Kidney (tissue), 14 donors: ENCODE data around the gene RAB36. TPM values are rescaled to one million over a fixed set of nuclear protein-coding genes. Genes with fewer than 3 reads are reported as not detected.

ENCODE experiments used
- DNase-seq, 5 donors: peaks; one replicate each; pipeline ENCODE4 v3.0.0-alpha.2; 2013 to 2020
- FAIRE-seq: peaks from 2 replicates; lab custom pipeline; 2012; peaks lifted over from hg19 to GRCh38; lab: Jason Lieb, UNC
- H3K27ac ChIP-seq, 2 donors: one replicate each; pipeline ENCODE4 v1.7.0; 2013; ENCODE audit warnings: low read depth in 2 of 2, low read length in 2 of 2, inconsistent platforms in 1 of 2
- H3K27me3 ChIP-seq: one replicate; pipeline ENCODE4 v1.7.1; 2013; ENCODE audit warnings: low read length, inconsistent platforms; ENCODE audit not compliant: control insufficient read depth, insufficient read depth
- H3K36me3 ChIP-seq, 3 donors: one replicate each; pipeline versions ENCODE4 v1.7.0 to v1.7.1; 2013; ENCODE audit warnings: low read length in 3 of 3, control low read depth in 1 of 3, inconsistent platforms in 1 of 3; ENCODE audit not compliant: insufficient read depth in 3 of 3, control insufficient read depth in 2 of 3
- H3K4me1 ChIP-seq, 3 donors: one replicate each; pipeline versions ENCODE4 v1.7.0 to v1.7.1; 2013; ENCODE audit warnings: low read length in 3 of 3, inconsistent platforms in 1 of 3, low read depth in 1 of 3; ENCODE audit not compliant: control insufficient read depth in 2 of 3, insufficient read depth in 2 of 3
- H3K4me3 ChIP-seq, 3 donors: one replicate each; pipeline versions ENCODE4 v1.7.0 to v1.8.1; 2013; ENCODE audit warnings: low read length in 3 of 3, control low read depth in 1 of 3, inconsistent platforms in 1 of 3
- H3K9ac ChIP-seq, 3 donors: one replicate each; pipeline versions ENCODE4 v1.7.0 to v1.7.1; 2013; ENCODE audit warnings: low read length in 3 of 3, control low read depth in 1 of 3, inconsistent platforms in 1 of 3
- H3K9me3 ChIP-seq, 3 donors: one replicate each; pipeline versions ENCODE4 v1.7.0 to v1.7.1; 2013; ENCODE audit warnings: low read length in 3 of 3, control low read depth in 1 of 3, inconsistent platforms in 1 of 3; ENCODE audit not compliant: control insufficient read depth in 2 of 3, insufficient read depth in 1 of 3
- intact Hi-C: fragments of 100-400 bp; cut with DNase I; formaldehyde crosslinking; loops from one replicate; pipeline ENCODE4 v1.11.1; 2022
- polyA plus RNA-seq: library from polyadenylated mRNA; stranded (reverse); fragments of 350-450 nt; fragmentation: Illumina TruSeq; extraction: RNeasy Lipid Tissue Mini Kit (QIAGEN cat#74804); gene quantifications from one replicate; pipeline ENCODE4 v1.2.3, GENCODE V29; 2014; ENCODE audit warnings: low read depth, low replicate concordance; ENCODE audit not compliant: insufficient read depth
- total RNA-seq: library from RNA; stranded (reverse); fragmentation: NEBNext Ultra II Directional; extraction: Animal tissue kit (Norgen Biotek cat#: 25700); gene quantifications from one replicate; pipeline ENCODE4 v1.2.1, GENCODE V29; 2021
- TF ChIP-seq, protein P1 (sequence below): IDR thresholded peaks from 3 replicates; pipeline ENCODE4 v1.5.1; 2012; ENCODE audit warnings: mild to moderate bottlenecking, moderate library complexity, borderline replicate concordance; ENCODE audit not compliant: insufficient read depth; ENCODE audit errors: extremely low read depth
- donor health status: control.
- donor health status: control.
- donor health status: control.
- donor health status: control.
- donor health status: control.
- donor health status: DM: yes; HTN: yes; CAD: no.
- donor health status: Normal renal cell carcinoma (clear cell type).

Gene RAB36
- total and polyA plus RNA-seq, 2 donors from 2014 or later = 9.7 to 30.5 TPM

DNA sequence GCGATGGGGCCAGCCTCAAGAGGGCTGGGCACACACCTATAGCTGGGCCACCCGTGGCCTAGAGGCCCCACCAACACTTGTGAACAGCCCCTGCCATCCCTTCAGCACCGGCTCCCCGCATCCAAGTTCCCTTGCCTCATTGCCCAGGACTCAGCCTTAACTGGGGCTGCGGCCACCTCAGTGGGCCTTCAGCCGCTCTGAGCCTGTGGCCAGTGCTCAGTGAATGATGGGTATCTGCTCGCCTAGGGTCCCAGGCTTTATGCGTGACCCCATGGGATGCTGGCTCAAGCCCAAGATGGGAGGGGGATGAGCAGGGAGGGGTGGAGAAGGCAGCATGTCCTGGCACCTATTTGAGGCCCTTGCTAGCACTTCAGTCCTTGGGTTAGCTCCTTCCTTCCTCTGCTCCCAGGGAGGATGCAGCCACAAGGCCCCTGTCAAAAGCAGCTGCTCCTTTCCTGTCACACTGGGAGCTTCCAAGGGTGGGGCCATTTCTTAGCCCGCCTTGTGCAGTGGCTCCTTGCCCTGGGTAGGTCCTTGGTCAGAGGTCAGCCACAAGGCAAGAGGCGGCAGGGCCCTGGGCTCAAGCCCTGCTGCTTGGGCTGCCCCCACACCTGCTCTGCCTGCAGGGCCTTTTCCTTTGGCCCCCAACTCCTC lies 43.1 kb upstream of the RAB36 start:
- H3K9ac ChIP-seq = no peak overlapping the region
- intact Hi-C loops = no loop called here
- no peak for DNase-seq
- TF ChIP-seq, protein P1, sequence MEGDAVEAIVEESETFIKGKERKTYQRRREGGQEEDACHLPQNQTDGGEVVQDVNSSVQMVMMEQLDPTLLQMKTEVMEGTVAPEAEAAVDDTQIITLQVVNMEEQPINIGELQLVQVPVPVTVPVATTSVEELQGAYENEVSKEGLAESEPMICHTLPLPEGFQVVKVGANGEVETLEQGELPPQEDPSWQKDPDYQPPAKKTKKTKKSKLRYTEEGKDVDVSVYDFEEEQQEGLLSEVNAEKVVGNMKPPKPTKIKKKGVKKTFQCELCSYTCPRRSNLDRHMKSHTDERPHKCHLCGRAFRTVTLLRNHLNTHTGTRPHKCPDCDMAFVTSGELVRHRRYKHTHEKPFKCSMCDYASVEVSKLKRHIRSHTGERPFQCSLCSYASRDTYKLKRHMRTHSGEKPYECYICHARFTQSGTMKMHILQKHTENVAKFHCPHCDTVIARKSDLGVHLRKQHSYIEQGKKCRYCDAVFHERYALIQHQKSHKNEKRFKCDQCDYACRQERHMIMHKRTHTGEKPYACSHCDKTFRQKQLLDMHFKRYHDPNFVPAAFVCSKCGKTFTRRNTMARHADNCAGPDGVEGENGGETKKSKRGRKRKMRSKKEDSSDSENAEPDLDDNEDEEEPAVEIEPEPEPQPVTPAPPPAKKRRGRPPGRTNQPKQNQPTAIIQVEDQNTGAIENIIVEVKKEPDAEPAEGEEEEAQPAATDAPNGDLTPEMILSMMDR = no peak
- no peak overlapping the region for H3K27ac ChIP-seq
- H3K4me3 ChIP-seq = no peak overlapping the region
- H3K4me1 ChIP-seq = peaks cover 0 to 14% (median 0%) of the 10 kb centered on the region in 3 donors
- no peaks in the 10 kb centered on the region for H3K9me3 ChIP-seq
- no peak for FAIRE-seq
- no peaks in the 10 kb centered on the region for H3K36me3 ChIP-seq
- no peaks in the 10 kb centered on the region for H3K27me3 ChIP-seq

DNA sequence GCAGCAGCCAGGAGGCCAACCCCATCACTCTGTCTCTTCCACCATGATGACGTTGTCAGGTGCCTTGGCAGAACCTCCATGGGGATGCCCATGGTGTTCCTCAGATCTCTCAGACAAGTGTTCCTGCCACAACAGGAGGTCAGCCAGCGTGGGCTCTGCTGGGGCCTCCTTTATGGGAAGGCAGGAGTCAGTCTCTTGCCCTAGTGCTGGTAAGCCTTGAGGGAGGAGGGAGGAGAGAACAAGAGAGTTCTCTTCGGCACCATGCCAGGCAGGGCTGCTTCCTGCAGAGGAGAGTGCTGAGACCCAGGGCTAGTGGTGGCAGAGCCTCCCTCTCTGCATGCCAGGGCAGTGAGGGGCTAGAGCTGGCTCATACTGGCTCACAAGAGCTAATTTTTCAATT lies 42.5 kb upstream of the RAB36 start:
- H3K27me3 ChIP-seq = no peaks in the 10 kb centered on the region
- H3K4me3 ChIP-seq = no peak overlapping the region
- H3K9me3 ChIP-seq = no peaks in the 10 kb centered on the region
- no peaks in the 10 kb centered on the region for H3K36me3 ChIP-seq
- FAIRE-seq (no peak), DNase-seq (no peak)
- no peak overlapping the region for H3K9ac ChIP-seq
- intact Hi-C loops = no loop called here
- TF ChIP-seq, protein P1 = no peak
- H3K27ac ChIP-seq = no peak overlapping the region
- H3K4me1 ChIP-seq = peaks cover 0 to 14% (median 0%) of the 10 kb centered on the region in 3 donors

DNA sequence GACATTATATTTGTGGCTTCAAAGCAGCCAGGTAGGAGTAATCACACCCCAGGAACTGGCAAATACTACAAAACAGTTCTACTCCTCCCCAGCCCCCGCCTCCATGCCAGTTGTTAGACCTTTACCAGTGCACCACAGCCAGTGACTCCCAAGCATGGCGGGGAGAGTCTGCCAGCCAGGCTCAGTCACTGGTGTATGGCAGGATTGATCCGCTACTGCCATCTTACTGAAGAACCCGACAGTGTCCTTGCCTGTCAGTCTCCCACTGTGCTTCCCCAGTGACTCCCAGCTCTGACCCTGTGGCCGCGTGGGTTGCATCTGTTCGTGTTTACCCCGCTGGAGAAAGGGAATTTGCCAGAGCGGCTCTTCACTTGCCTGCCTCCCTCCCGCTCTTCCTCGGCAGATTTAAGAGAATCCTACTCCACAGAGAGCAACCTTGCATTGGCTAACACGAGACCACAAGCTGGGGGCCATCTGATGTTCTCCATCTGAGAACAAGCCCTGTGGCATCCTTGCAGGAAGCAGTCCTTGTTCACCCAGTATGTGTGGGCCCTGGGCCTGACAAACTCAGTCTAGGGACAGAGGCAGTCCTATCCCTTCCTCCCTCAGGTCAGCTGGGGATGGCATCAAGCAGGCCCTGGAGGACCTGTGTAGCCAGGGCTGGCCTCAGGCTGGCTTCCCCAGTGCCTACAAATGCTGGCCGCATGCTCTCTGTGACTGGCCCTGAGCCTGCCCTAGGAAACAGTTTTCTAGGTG lies 41.9 kb upstream of the RAB36 start:
- DNase-seq (no peak), FAIRE-seq (no peak)
- H3K9me3 ChIP-seq = no peaks in the 10 kb centered on the region
- H3K9ac ChIP-seq = no peak overlapping the region
- H3K27ac ChIP-seq = no peak overlapping the region
- no peaks in the 10 kb centered on the region for H3K36me3 ChIP-seq
- TF ChIP-seq, protein P1 = no peak
- H3K4me1 ChIP-seq = peaks cover 0 to 11% (median 0%) of the 10 kb centered on the region in 3 donors
- intact Hi-C loops = no loop called here
- H3K27me3 ChIP-seq = no peaks in the 10 kb centered on the region
- no peak overlapping the region for H3K4me3 ChIP-seq
